Naive thymus-derived CD4-positive, alpha-beta T cell (primary cell): ENCODE data around the gene RNF34. TPM values are rescaled to one million over a fixed set of nuclear protein-coding genes. Genes with fewer than 3 reads are reported as not detected.

ENCODE experiments used
- ATAC-seq: fragments of 150-1000 bp; cut with Tn5 transposase; 2 replicates; pipeline ENCODE4 v1.10.0; 2021; ENCODE audit warnings: mild to moderate bottlenecking, moderate library complexity
- CTCF ChIA-PET: fragments of 350-600 bp; sonication (Branson Sonifier 250); formaldehyde crosslinking; loops from one replicate; lab custom pipeline; 2021; ENCODE audit warnings: antibody characterized with exemption; lab: Charles Lee
- POLR2A ChIA-PET: fragments of 350-600 bp; sonication (Branson Sonifier 250); formaldehyde crosslinking; loops from one replicate; lab custom pipeline; 2021; ENCODE audit warnings: antibody characterized with exemption, inconsistent platforms; lab: Charles Lee
- DNase-seq, 9 donors: peaks; one replicate each; pipeline versions ENCODE4 v3.0.0 to v3.0.0-alpha.2; 2020 to 2022; ENCODE audit warnings: mixed read lengths in 1 of 9
- H3K27ac ChIP-seq: one replicate; pipeline ENCODE4 v1.7.0; 2013; ENCODE audit warnings: mild to moderate bottlenecking, low read depth, low read length, moderate library complexity
- H3K27me3 ChIP-seq, 2 donors: one replicate each; pipeline ENCODE4 v1.7.0; 2013; ENCODE audit warnings: low read length in 2 of 2, mild to moderate bottlenecking in 2 of 2, moderate library complexity in 2 of 2; ENCODE audit not compliant: control insufficient read depth in 2 of 2, insufficient read depth in 2 of 2
- H3K36me3 ChIP-seq, 3 experiments: 1 replicate in 2 of 3; 2 replicates in 1 of 3; pipeline ENCODE4 v1.7.0; 2013; ENCODE audit warnings: low read length in 3 of 3, mild to moderate bottlenecking in 3 of 3, moderate library complexity in 1 of 3; ENCODE audit not compliant: insufficient read depth in 3 of 3, control insufficient read depth in 2 of 3
- H3K4me1 ChIP-seq, 2 donors: one replicate each; pipeline ENCODE4 v1.7.0; 2013; ENCODE audit warnings: low read length in 2 of 2, mild to moderate bottlenecking in 2 of 2, moderate library complexity in 1 of 2; ENCODE audit not compliant: control insufficient read depth in 2 of 2, insufficient read depth in 2 of 2
- H3K4me3 ChIP-seq: 2 replicates; pipeline ENCODE4 v1.7.0; 2013; ENCODE audit warnings: mild to moderate bottlenecking, low read length
- H3K9me3 ChIP-seq, 3 experiments: 1 replicate in 2 of 3; 2 replicates in 1 of 3; pipeline ENCODE4 v1.7.0; 2013; ENCODE audit warnings: low read length in 3 of 3; ENCODE audit not compliant: control insufficient read depth in 2 of 3
- H3K27ac Mint-ChIP-seq, 9 donors: one replicate each; pipeline ENCODE4 v1.8.0; 2020 to 2022; ENCODE audit warnings: mixed read lengths in 9 of 9, mild to moderate bottlenecking in 8 of 9, moderate library complexity in 5 of 9, inconsistent platforms in 2 of 9
- H3K27me3 Mint-ChIP-seq, 5 donors: one replicate each; pipeline ENCODE4 v1.8.0; 2021 to 2022; ENCODE audit warnings: mixed read lengths in 5 of 5, mild to moderate bottlenecking in 1 of 5
- H3K36me3 Mint-ChIP-seq, 5 donors: one replicate each; pipeline ENCODE4 v1.8.0; 2020 to 2022; ENCODE audit warnings: mixed read lengths in 5 of 5, mild to moderate bottlenecking in 3 of 5, inconsistent platforms in 1 of 5
- H3K4me1 Mint-ChIP-seq, 7 donors: one replicate each; pipeline ENCODE4 v1.8.0; 2020 to 2022; ENCODE audit warnings: mixed read lengths in 7 of 7, mild to moderate bottlenecking in 3 of 7, inconsistent platforms in 1 of 7
- H3K4me3 Mint-ChIP-seq, 10 donors: one replicate each; pipeline ENCODE4 v1.8.0; 2020 to 2022; ENCODE audit warnings: mild to moderate bottlenecking in 10 of 10, mixed read lengths in 10 of 10, moderate library complexity in 6 of 10, inconsistent platforms in 2 of 10
- H3K9me3 Mint-ChIP-seq, 11 donors: one replicate each; pipeline ENCODE4 v1.8.0; 2020 to 2022; ENCODE audit warnings: mixed read lengths in 11 of 11, mild to moderate bottlenecking in 4 of 11, inconsistent platforms in 1 of 11, moderate library complexity in 1 of 11
- intact Hi-C, 2 donors: fragments of 100-400 bp; cut with micrococcal nuclease; formaldehyde crosslinking; loops; one replicate each; pipeline ENCODE4 v1.15.1; 2023
- polyA plus RNA-seq, 2 donors: library from polyadenylated mRNA; unstranded; fragments of 300-500 nt; fragmentation: Illumina TruSeq; gene quantifications; one replicate each; pipeline ENCODE4 v1.2.3, GENCODE V29; 2021
- total RNA-seq, 6 experiments: library from RNA in 5 of 6; stranded (reverse) in 5 of 6; gene quantifications; 1 replicate in 5 of 6; 2 replicates in 1 of 6; pipeline ENCODE4 v1.2.3 and lab custom pipeline; 2021 to 2026

RNF34 gene
- total and polyA plus RNA-seq, 7 experiments from 2014 or later: 42.5 to 98.4 (median 74.4) TPM

- peak overlapping the region in 8 of 10 donors; percentile 12 to 61 (median 32) for H3K4me3 Mint-ChIP-seq
- intact Hi-C loops: loop anchor here in 1 of 2 donors (10.0 kb wide), 1 partner anchor 930 kb away; the partner anchor contains the start of gene RNF10
These were observed 64.4 kb downstream of the RNF34 start for GRCh38 chr12:121464331-121464730.

DNA sequence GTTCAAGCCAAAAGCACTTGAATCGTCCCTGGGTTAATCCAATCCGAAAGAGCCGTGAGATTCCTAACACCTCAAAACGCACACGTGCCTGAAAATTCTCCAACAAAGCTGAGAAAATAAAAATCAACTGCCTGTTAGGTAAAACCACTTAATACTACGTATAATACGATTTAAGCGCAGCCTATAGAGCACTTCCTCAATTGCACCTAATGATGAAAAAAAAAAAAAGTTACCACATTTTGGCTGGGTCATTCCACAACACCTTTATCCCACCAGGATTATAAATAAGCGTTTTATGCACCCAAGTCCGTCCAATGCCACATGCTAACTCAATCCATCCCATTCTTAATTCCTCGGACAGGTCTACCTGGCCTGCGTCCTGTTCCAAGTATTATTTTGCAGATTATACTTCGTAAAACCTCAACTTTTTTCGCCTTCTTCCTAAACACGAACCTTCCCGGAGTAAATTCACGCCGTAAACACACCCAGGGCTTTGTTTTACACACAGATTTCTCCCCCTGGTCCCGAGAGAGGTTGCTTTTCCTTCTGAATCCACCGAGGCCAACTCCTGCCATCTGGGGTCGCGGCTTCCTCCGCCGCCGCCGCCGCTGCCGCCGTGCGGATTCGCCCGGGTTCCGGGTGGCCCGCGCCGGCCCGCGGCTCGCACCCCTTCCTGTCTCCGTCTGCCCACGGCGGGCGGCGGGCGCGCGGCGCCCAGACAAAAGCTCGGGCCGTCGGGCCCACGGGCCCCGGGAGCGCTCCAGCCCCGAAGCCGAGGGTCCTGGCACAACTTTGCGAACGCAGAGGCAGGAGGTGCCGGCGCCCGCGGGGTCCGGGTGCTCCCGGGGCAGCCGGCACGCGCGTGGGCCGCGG, 66.2 kb downstream of the RNF34 start:
- H3K27me3 Mint-ChIP-seq: peaks cover 0 to 3% (median 0%) of the 10 kb centered on the region in 5 donors
- H3K4me1 ChIP-seq: peaks cover 7 to 17% of the 10 kb centered on the region in 2 donors
- H3K27me3 ChIP-seq: no peaks in the 10 kb centered on the region
- no peak for ATAC-seq
- peaks cover 0 to 6% (median 0%) of the 10 kb centered on the region in 5 donors for H3K36me3 Mint-ChIP-seq
- intact Hi-C loops: loop anchor here in 1 of 2 donors (1.0 to 10.0 kb wide), 3 partner anchors 373 to 931 kb away; partner anchors contain the start of genes PSMD9 and RNF10
- peaks cover 0 to 1% (median 0%) of the 10 kb centered on the region in 11 donors for H3K9me3 Mint-ChIP-seq
- H3K4me1 Mint-ChIP-seq: peaks cover 24 to 44% (median 36%) of the 10 kb centered on the region in 7 donors
- peak overlapping the region; percentile 87 to 99 (median 94) for H3K4me3 Mint-ChIP-seq
- H3K27ac Mint-ChIP-seq: peak overlapping the region; percentile 83 to 96 (median 93)
- POLR2A ChIA-PET: interaction anchor here (0.6 to 1.2 kb wide), 2 partner anchors 8 to 112 kb away, joined by 3 read pairs; no protein-coding TSS in a partner anchor
- no peaks in the 10 kb centered on the region for H3K36me3 ChIP-seq
- CTCF ChIA-PET: no interaction called here
- DNase-seq: peak in 8 of 9 donors; percentile 25 to 61 (median 37)
- H3K9me3 ChIP-seq: no peaks in the 10 kb centered on the region
- peak overlapping the region; percentile 80 for H3K4me3 ChIP-seq
- H3K27ac ChIP-seq: peak overlapping the region; percentile 70

More at GRCh38 chr12:121464331-121464730, 64.4 kb downstream of the RNF34 start:
- Mint-ChIP-seq H3K9me3 (peaks cover 0 to 1% (median 0%) of the 10 kb centered on the region in 11 donors), H3K27ac (no peak overlapping the region), H3K4me1 (peaks cover 29 to 51% (median 47%) of the 10 kb centered on the region in 7 donors), H3K27me3 (no peaks in the 10 kb centered on the region), H3K36me3 (peaks cover 0 to 10% (median 0%) of the 10 kb centered on the region in 5 donors)
- ATAC-seq: no peak
- POLR2A ChIA-PET: interaction anchor here (0.6 to 1.0 kb wide), 2 partner anchors 64 to 135 kb away, joined by 3 to 8 read pairs; partner anchors contain the start of gene RNF34
- Histone ChIP-seq H3K4me1 (peaks cover 7 to 17% of the 10 kb centered on the region in 2 donors), H3K36me3 (no peaks in the 10 kb centered on the region), H3K4me3 (no peak overlapping the region), H3K9me3 (no peaks in the 10 kb centered on the region), H3K27me3 (no peaks in the 10 kb centered on the region), H3K27ac (no peak overlapping the region)
- CTCF ChIA-PET: interaction anchor here (0.6 to 1.8 kb wide), 3 partner anchors 19 to 27 kb away, joined by 3 to 4 read pairs (median 3); no protein-coding TSS in a partner anchor
- DNase-seq: no peak

- Histone ChIP-seq H3K4me1 (peaks cover 7 to 17% of the 10 kb centered on the region in 2 donors), H3K9me3 (no peaks in the 10 kb centered on the region), H3K36me3 (no peaks in the 10 kb centered on the region), H3K27me3 (no peaks in the 10 kb centered on the region), H3K4me3 (peak overlapping the region; percentile 44), H3K27ac (peak overlapping the region; percentile 73)
- ChIA-PET POLR2A (interaction anchor here (1.1 kb wide), 1 partner anchor 12 kb away, joined by 3 read pairs; no protein-coding TSS in a partner anchor), CTCF (interaction anchor here (1.5 kb wide), 2 partner anchors 28 to 201 kb away, joined by 3 to 6 read pairs; no protein-coding TSS in a partner anchor)
- H3K4me3 Mint-ChIP-seq: peak overlapping the region in 5 of 10 donors; percentile 32 to 90 (median 45)
- ATAC-seq: peak; percentile 92
- intact Hi-C loops: loop anchor here (1.0 to 10.0 kb wide), 8 partner anchors 67 to 932 kb away; partner anchors contain the start of genes PSMD9 (in 2 of the 2), RNF34 (in 2 of the 2), ANAPC5 (in 1 of the 2) and CFAP251 (in 1 of the 2)
- no peak overlapping the region for H3K27ac Mint-ChIP-seq
- peak; percentile 79 to 93 (median 86) for DNase-seq
- H3K9me3 Mint-ChIP-seq: peaks cover 0 to 1% (median 0%) of the 10 kb centered on the region in 11 donors
- peaks cover 0 to 3% (median 0%) of the 10 kb centered on the region in 5 donors for H3K27me3 Mint-ChIP-seq
- H3K4me1 Mint-ChIP-seq: peaks cover 18 to 36% (median 31%) of the 10 kb centered on the region in 7 donors
- H3K36me3 Mint-ChIP-seq: peaks cover 0 to 6% (median 0%) of the 10 kb centered on the region in 5 donors
These were observed 67.1 kb downstream of the RNF34 start for GRCh38 chr12:121466794-121467637.

- ChIA-PET CTCF (interaction anchor here (0.8 to 1.5 kb wide), 5 partner anchors 11 to 201 kb away, joined by 3 to 6 read pairs (median 3); no protein-coding TSS in a partner anchor), POLR2A (interaction anchor here (0.5 to 1.1 kb wide), 8 partner anchors 10 to 1522 kb away, joined by 3 to 6 read pairs (median 3); partner anchors contain the start of gene ANAPC5)
- peaks cover 0 to 6% (median 0%) of the 10 kb centered on the region in 5 donors for H3K36me3 Mint-ChIP-seq
- peak overlapping the region; percentile 49 to 69 (median 62) for H3K4me3 Mint-ChIP-seq
- H3K27ac ChIP-seq: peak overlapping the region; percentile 69
- H3K9me3 Mint-ChIP-seq: peaks cover 0 to 3% (median 0%) of the 10 kb centered on the region in 11 donors
- DNase-seq: peak in 3 of 9 donors; percentile 4 to 23 (median 5)
- peak overlapping the region; percentile 38 to 87 (median 78) for H3K27ac Mint-ChIP-seq
- peaks cover 20 to 35% (median 30%) of the 10 kb centered on the region in 7 donors for H3K4me1 Mint-ChIP-seq
- H3K27me3 ChIP-seq: no peaks in the 10 kb centered on the region
- H3K4me1 ChIP-seq: peaks cover 7 to 17% of the 10 kb centered on the region in 2 donors
- H3K4me3 ChIP-seq: peak overlapping the region; percentile 44
- H3K9me3 ChIP-seq: no peaks in the 10 kb centered on the region
- H3K27me3 Mint-ChIP-seq: peaks cover 0 to 3% (median 0%) of the 10 kb centered on the region in 5 donors
- no peaks in the 10 kb centered on the region for H3K36me3 ChIP-seq
- intact Hi-C loops: loop anchor here (1.0 to 10.0 kb wide), 8 partner anchors 68 to 933 kb away; partner anchors contain the start of genes RNF34 (in 2 of the 2), ANAPC5 (in 1 of the 2), CFAP251 (in 1 of the 2) and ORAI1 (in 1 of the 2)
- ATAC-seq: no peak
These were observed 68.0 kb downstream of the RNF34 start for GRCh38 chr12:121467638-121468498.

DNA sequence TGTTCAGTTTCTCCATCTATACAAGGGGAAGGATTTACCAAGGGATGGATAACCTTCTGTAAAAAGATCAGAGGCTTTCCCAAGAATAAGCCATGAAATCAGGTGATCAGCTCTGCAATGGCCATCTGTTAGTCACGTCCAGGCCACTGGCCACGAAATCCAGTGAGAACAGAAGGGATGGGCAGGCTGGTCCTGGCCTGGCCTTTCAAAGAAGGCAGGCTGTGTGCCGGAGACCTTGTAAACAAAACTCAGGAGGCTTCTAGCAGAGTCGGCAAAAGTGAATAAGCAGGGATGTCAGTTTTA, 68.5 kb downstream of the RNF34 start:
- Mint-ChIP-seq H3K4me1 (peaks cover 20 to 35% (median 30%) of the 10 kb centered on the region in 7 donors), H3K27me3 (peaks cover 0 to 3% (median 0%) of the 10 kb centered on the region in 5 donors), H3K9me3 (peaks cover 0 to 3% (median 0%) of the 10 kb centered on the region in 11 donors), H3K27ac (peak overlapping the region; percentile 9 to 87 (median 78)), H3K36me3 (peaks cover 0 to 6% (median 0%) of the 10 kb centered on the region in 5 donors), H3K4me3 (peak overlapping the region; percentile 25 to 69 (median 62))
- no peak overlapping the region for H3K4me3 ChIP-seq
- no peaks in the 10 kb centered on the region for H3K36me3 ChIP-seq
- no peak for ATAC-seq
- no peaks in the 10 kb centered on the region for H3K27me3 ChIP-seq
- CTCF ChIA-PET: interaction anchor here (0.8 to 1.5 kb wide), 5 partner anchors 11 to 200 kb away, joined by 3 to 6 read pairs (median 3); no protein-coding TSS in a partner anchor
- DNase-seq: peak in 2 of 9 donors; percentile 5 to 20
- peaks cover 7 to 17% of the 10 kb centered on the region in 2 donors for H3K4me1 ChIP-seq
- intact Hi-C loops: loop anchor here in 1 of 2 donors (10.0 kb wide), 1 partner anchor 934 kb away; the partner anchor contains the start of gene RNF10
- no peaks in the 10 kb centered on the region for H3K9me3 ChIP-seq
- H3K27ac ChIP-seq: no peak overlapping the region
- POLR2A ChIA-PET: interaction anchor here (0.6 to 1.1 kb wide), 6 partner anchors 11 to 1522 kb away, joined by 3 to 6 read pairs (median 3); partner anchors contain the start of gene ANAPC5
